Peyer's patch (tissue), 4 donors: ENCODE measurements around the gene GBP3. TPM values are rescaled to one million over a fixed set of nuclear protein-coding genes. Genes with fewer than 3 reads are reported as not detected.

Experiments used
- DNase-seq, 3 donors: peaks; one replicate each; pipeline ENCODE4 v3.0.0-alpha.2; 2017 to 2019
- H3K27ac ChIP-seq, 4 donors: fragments of 200-600 bp; sonication (generic); one replicate each; pipeline ENCODE4 v1.5.1; 2016 to 2019
- H3K27me3 ChIP-seq, 2 donors: fragments of 200-600 bp; sonication (generic); one replicate each; pipeline ENCODE4 v1.5.1; 2019
- H3K36me3 ChIP-seq, 3 donors: fragments of 200-600 bp; sonication (generic); one replicate each; pipeline ENCODE4 v1.5.1; 2016 to 2019
- H3K4me1 ChIP-seq, 4 donors: fragments of 200-600 bp; sonication (generic); one replicate each; pipeline ENCODE4 v1.5.1; 2016 to 2019
- H3K4me3 ChIP-seq, 4 donors: fragments of 200-600 bp; sonication (generic); 1 replicate in 3 of 4; 2 replicates in 1 of 4; pipeline ENCODE4 v1.5.1; 2016 to 2019; ENCODE audit warnings: mild to moderate bottlenecking in 1 of 4
- H3K9me3 ChIP-seq, 4 donors: fragments of 200-600 bp; sonication (generic); one replicate each; pipeline ENCODE4 v1.5.1; 2016 to 2019; ENCODE audit warnings: mild to moderate bottlenecking in 1 of 4
- CTCF ChIP-seq, 6 experiments: fragments of 450-650 bp in 4 of 6; fragments of 200-600 bp in 2 of 6; sonication (generic) in 1 of 6; IDR thresholded peaks; one replicate each; pipeline ENCODE4 v1.5.1; 2017 to 2019; ENCODE audit warnings: antibody characterized with exemption in 6 of 6, mild to moderate bottlenecking in 3 of 6, moderate library complexity in 1 of 6
- POLR2A ChIP-seq, 2 donors: fragments of 450-650 bp; IDR thresholded peaks; one replicate each; pipeline ENCODE4 v1.5.1; 2017; ENCODE audit warnings: antibody characterized with exemption in 2 of 2, mild to moderate bottlenecking in 2 of 2, moderate library complexity in 2 of 2
- total RNA-seq, 4 donors: library from RNA; depleted of rRNA; stranded (reverse); fragments of >200 nt; gene quantifications; one replicate each; pipeline ENCODE4 v1.1.0, GENCODE V29; 2016

The GBP3 gene
- total RNA-seq, 4 donors from 2014 or later = 47.0 to 180 (median 90.0) TPM

DNA sequence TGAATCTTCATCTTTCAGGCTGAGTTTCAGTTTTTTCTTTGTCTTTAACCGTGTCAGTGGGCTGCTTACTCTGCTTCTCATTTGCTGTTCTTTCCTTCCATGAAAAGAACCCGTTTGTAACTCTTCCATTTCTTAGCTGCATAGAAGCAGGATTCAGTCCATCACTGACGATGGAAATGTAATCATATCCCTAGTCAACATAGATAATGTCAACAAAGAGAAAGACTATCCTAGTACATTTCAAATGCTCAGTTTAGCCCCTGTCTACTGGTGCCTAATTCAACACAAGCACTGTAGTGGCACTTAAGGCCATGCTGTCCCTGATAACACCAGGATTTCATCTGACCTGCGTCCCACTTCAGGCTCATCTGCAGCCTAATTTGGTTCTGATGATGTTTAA, 42.0 kb upstream of the GBP3 start:
- no peaks in the 10 kb centered on the region for H3K9me3 ChIP-seq
- peak overlapping the region; percentile 70 to 89 (median 82) for H3K27ac ChIP-seq
- H3K4me3 ChIP-seq = peak overlapping the region; percentile 42 to 61 (median 50)
- no peak for DNase-seq
- H3K27me3 ChIP-seq = no peaks in the 10 kb centered on the region
- H3K36me3 ChIP-seq = peaks cover 0 to 6% (median 0%) of the 10 kb centered on the region in 3 donors
- peaks cover 0 to 13% (median 0%) of the 10 kb centered on the region in 4 donors for H3K4me1 ChIP-seq
- TF ChIP-seq POLR2A (IDR thresholded peaks at IDR 0.05) (no peak), CTCF (IDR thresholded peaks at IDR 0.05) (no peak)

- H3K36me3 ChIP-seq = peaks cover 0 to 18% (median 0%) of the 10 kb centered on the region in 3 donors
- TF ChIP-seq POLR2A (IDR thresholded peaks at IDR 0.05) (no peak), CTCF (IDR thresholded peaks at IDR 0.05) (no peak)
- no peak for DNase-seq
- H3K4me3 ChIP-seq = peak overlapping the region in 1 of 4 donors; percentile 61
- H3K27ac ChIP-seq = peak overlapping the region in 2 of 4 donors; percentile 82 to 89
- H3K27me3 ChIP-seq = no peaks in the 10 kb centered on the region
- H3K4me1 ChIP-seq = peaks cover 0 to 13% (median 0%) of the 10 kb centered on the region in 4 donors
- H3K9me3 ChIP-seq = no peaks in the 10 kb centered on the region
Observed at GRCh38 chr1:89063094-89063493, 40.4 kb upstream of the GBP3 start.

GRCh38 chr1:89060091-89060490, 37.4 kb upstream of the GBP3 start:
- Histone ChIP-seq H3K9me3 (no peaks in the 10 kb centered on the region), H3K27me3 (no peaks in the 10 kb centered on the region), H3K27ac (no peak overlapping the region), H3K4me3 (no peak overlapping the region), H3K4me1 (peaks cover 0 to 13% (median 0%) of the 10 kb centered on the region in 4 donors), H3K36me3 (peaks cover 0 to 47% (median 0%) of the 10 kb centered on the region in 3 donors)
- no peak for TF ChIP-seq CTCF (IDR thresholded peaks at IDR 0.05)
- TF ChIP-seq POLR2A (IDR thresholded peaks at IDR 0.05) = no peak
- DNase-seq = no peak

DNA sequence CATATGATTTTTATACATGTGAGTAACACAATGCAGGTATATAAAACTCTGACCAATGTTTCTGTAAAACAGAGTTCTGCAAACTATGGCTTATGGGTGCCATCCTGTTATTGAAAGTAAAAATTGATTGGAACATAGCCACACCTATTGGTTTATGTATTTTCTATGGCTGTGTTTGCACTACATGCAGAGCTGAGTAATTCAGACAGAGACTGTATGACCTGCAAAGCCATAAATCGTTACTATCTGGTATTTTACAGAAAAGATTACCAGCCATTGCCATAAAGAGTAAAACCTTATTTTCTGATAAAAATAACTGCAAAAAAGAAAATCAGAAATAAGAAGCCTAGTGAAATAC, 29.3 kb upstream of the GBP3 start:
- no peak for DNase-seq
- Histone ChIP-seq H3K27me3 (no peaks in the 10 kb centered on the region), H3K27ac (no peak overlapping the region), H3K4me3 (no peak overlapping the region), H3K36me3 (peaks cover 0 to 48% (median 0%) of the 10 kb centered on the region in 3 donors), H3K4me1 (no peaks in the 10 kb centered on the region), H3K9me3 (no peaks in the 10 kb centered on the region)
- TF ChIP-seq CTCF (IDR thresholded peaks at IDR 0.05) (no peak), POLR2A (IDR thresholded peaks at IDR 0.05) (no peak)

DNA sequence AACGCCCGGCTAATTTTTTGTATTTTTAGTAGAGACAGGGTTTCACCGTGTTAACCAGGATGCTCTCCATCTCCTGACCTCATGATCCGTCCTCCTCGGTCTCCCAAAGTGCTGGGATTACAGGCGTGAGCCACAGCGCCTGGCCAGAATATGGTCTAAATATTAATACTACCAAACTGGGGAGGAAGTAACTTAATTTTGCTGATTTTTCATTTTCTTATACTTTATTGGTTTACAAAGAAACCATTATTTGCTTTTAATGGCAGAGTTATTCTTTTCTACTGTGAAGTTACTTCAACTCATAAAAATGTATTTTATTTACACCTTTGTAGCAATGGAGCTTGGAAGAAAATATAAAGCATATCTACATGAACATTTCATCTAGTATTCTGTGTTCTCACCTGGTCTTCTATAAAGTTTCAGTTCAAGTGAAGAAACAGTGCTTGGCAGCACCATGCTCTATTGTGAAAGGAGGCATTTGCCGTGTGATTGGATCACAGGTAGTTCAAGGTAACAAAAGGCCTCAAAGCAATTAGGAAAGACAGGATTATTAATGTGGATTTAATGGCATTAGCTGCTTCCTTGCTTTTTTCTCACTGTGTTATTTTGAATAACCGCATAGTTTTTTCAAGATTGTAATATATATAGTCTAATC, 28.8 kb upstream of the GBP3 start:
- no peak overlapping the region for H3K4me3 ChIP-seq
- H3K9me3 ChIP-seq = no peaks in the 10 kb centered on the region
- no peaks in the 10 kb centered on the region for H3K4me1 ChIP-seq
- peaks cover 0 to 42% (median 0%) of the 10 kb centered on the region in 3 donors for H3K36me3 ChIP-seq
- H3K27me3 ChIP-seq = no peaks in the 10 kb centered on the region
- no peak for DNase-seq
- TF ChIP-seq CTCF (IDR thresholded peaks at IDR 0.05) = no peak
- no peak for TF ChIP-seq POLR2A (IDR thresholded peaks at IDR 0.05)
- no peak overlapping the region for H3K27ac ChIP-seq
